Naive thymus-derived CD4-positive, alpha-beta T cell (primary cell): ENCODE data around the gene TMEM218. TPM values are rescaled to one million over a fixed set of nuclear protein-coding genes. Genes with fewer than 3 reads are reported as not detected.

ENCODE experiments used
- ATAC-seq: fragments of 150-1000 bp; cut with Tn5 transposase; 2 replicates; pipeline ENCODE4 v1.10.0; 2021; ENCODE audit warnings: mild to moderate bottlenecking, moderate library complexity
- CTCF ChIA-PET: fragments of 350-600 bp; sonication (Branson Sonifier 250); formaldehyde crosslinking; loops from one replicate; lab custom pipeline; 2021; ENCODE audit warnings: antibody characterized with exemption; lab: Charles Lee
- POLR2A ChIA-PET: fragments of 350-600 bp; sonication (Branson Sonifier 250); formaldehyde crosslinking; loops from one replicate; lab custom pipeline; 2021; ENCODE audit warnings: antibody characterized with exemption, inconsistent platforms; lab: Charles Lee
- DNase-seq, 9 donors: peaks; one replicate each; pipeline versions ENCODE4 v3.0.0 to v3.0.0-alpha.2; 2020 to 2022; ENCODE audit warnings: mixed read lengths in 1 of 9
- H3K27ac ChIP-seq: one replicate; pipeline ENCODE4 v1.7.0; 2013; ENCODE audit warnings: mild to moderate bottlenecking, low read depth, low read length, moderate library complexity
- H3K27me3 ChIP-seq, 2 donors: one replicate each; pipeline ENCODE4 v1.7.0; 2013; ENCODE audit warnings: low read length in 2 of 2, mild to moderate bottlenecking in 2 of 2, moderate library complexity in 2 of 2; ENCODE audit not compliant: control insufficient read depth in 2 of 2, insufficient read depth in 2 of 2
- H3K36me3 ChIP-seq, 3 experiments: 1 replicate in 2 of 3; 2 replicates in 1 of 3; pipeline ENCODE4 v1.7.0; 2013; ENCODE audit warnings: low read length in 3 of 3, mild to moderate bottlenecking in 3 of 3, moderate library complexity in 1 of 3; ENCODE audit not compliant: insufficient read depth in 3 of 3, control insufficient read depth in 2 of 3
- H3K4me1 ChIP-seq, 2 donors: one replicate each; pipeline ENCODE4 v1.7.0; 2013; ENCODE audit warnings: low read length in 2 of 2, mild to moderate bottlenecking in 2 of 2, moderate library complexity in 1 of 2; ENCODE audit not compliant: control insufficient read depth in 2 of 2, insufficient read depth in 2 of 2
- H3K4me3 ChIP-seq: 2 replicates; pipeline ENCODE4 v1.7.0; 2013; ENCODE audit warnings: mild to moderate bottlenecking, low read length
- H3K9me3 ChIP-seq, 3 experiments: 1 replicate in 2 of 3; 2 replicates in 1 of 3; pipeline ENCODE4 v1.7.0; 2013; ENCODE audit warnings: low read length in 3 of 3; ENCODE audit not compliant: control insufficient read depth in 2 of 3
- H3K27ac Mint-ChIP-seq, 9 donors: one replicate each; pipeline ENCODE4 v1.8.0; 2020 to 2022; ENCODE audit warnings: mixed read lengths in 9 of 9, mild to moderate bottlenecking in 8 of 9, moderate library complexity in 5 of 9, inconsistent platforms in 2 of 9
- H3K27me3 Mint-ChIP-seq, 5 donors: one replicate each; pipeline ENCODE4 v1.8.0; 2021 to 2022; ENCODE audit warnings: mixed read lengths in 5 of 5, mild to moderate bottlenecking in 1 of 5
- H3K36me3 Mint-ChIP-seq, 5 donors: one replicate each; pipeline ENCODE4 v1.8.0; 2020 to 2022; ENCODE audit warnings: mixed read lengths in 5 of 5, mild to moderate bottlenecking in 3 of 5, inconsistent platforms in 1 of 5
- H3K4me1 Mint-ChIP-seq, 7 donors: one replicate each; pipeline ENCODE4 v1.8.0; 2020 to 2022; ENCODE audit warnings: mixed read lengths in 7 of 7, mild to moderate bottlenecking in 3 of 7, inconsistent platforms in 1 of 7
- H3K4me3 Mint-ChIP-seq, 10 donors: one replicate each; pipeline ENCODE4 v1.8.0; 2020 to 2022; ENCODE audit warnings: mild to moderate bottlenecking in 10 of 10, mixed read lengths in 10 of 10, moderate library complexity in 6 of 10, inconsistent platforms in 2 of 10
- H3K9me3 Mint-ChIP-seq, 11 donors: one replicate each; pipeline ENCODE4 v1.8.0; 2020 to 2022; ENCODE audit warnings: mixed read lengths in 11 of 11, mild to moderate bottlenecking in 4 of 11, inconsistent platforms in 1 of 11, moderate library complexity in 1 of 11
- intact Hi-C, 2 donors: fragments of 100-400 bp; cut with micrococcal nuclease; formaldehyde crosslinking; loops; one replicate each; pipeline ENCODE4 v1.15.1; 2023
- polyA plus RNA-seq, 2 donors: library from polyadenylated mRNA; unstranded; fragments of 300-500 nt; fragmentation: Illumina TruSeq; gene quantifications; one replicate each; pipeline ENCODE4 v1.2.3, GENCODE V29; 2021
- total RNA-seq, 6 experiments: library from RNA in 5 of 6; stranded (reverse) in 5 of 6; gene quantifications; 1 replicate in 5 of 6; 2 replicates in 1 of 6; pipeline ENCODE4 v1.2.3 and lab custom pipeline; 2021 to 2026

The TMEM218 gene
- total and polyA plus RNA-seq, 7 experiments from 2014 or later, result 10.2 to 36.1 (median 17.3) TPM

GRCh38 chr11:125063429-125064043 lies 47.9 kb downstream of the TMEM218 start:
- H3K36me3 Mint-ChIP-seq, result peaks cover 0 to 3% (median 0%) of the 10 kb centered on the region in 5 donors
- ChIA-PET CTCF (no interaction called here), POLR2A (no interaction called here)
- Histone ChIP-seq H3K9me3 (no peaks in the 10 kb centered on the region), H3K27ac (no peak overlapping the region), H3K27me3 (peaks cover 0 to 10% of the 10 kb centered on the region in 2 donors), H3K4me1 (peaks cover 4 to 7% of the 10 kb centered on the region in 2 donors), H3K36me3 (no peaks in the 10 kb centered on the region), H3K4me3 (peak overlapping the region; percentile 58)
- ATAC-seq (peak; percentile 5), DNase-seq (peak in 2 of 9 donors; percentile 4)
- H3K4me1 Mint-ChIP-seq, result peaks cover 0 to 15% (median 10%) of the 10 kb centered on the region in 7 donors
- H3K9me3 Mint-ChIP-seq, result no peaks in the 10 kb centered on the region
- H3K27me3 Mint-ChIP-seq, result peaks cover 45 to 68% (median 50%) of the 10 kb centered on the region in 5 donors
- peak overlapping the region; percentile 48 to 90 (median 68) for H3K4me3 Mint-ChIP-seq
- intact Hi-C loops, result loop anchor here (1.0 to 5.0 kb wide), 2 partner anchors 48 to 49 kb away; partner anchors contain the start of gene TMEM218 (in 2 of the 2)
- peak overlapping the region in 1 of 9 donors; percentile 62 for H3K27ac Mint-ChIP-seq

- Mint-ChIP-seq H3K9me3 (no peaks in the 10 kb centered on the region), H3K4me3 (peak within 1 kb of the TSS; percentile 78 to 90 (median 86)), H3K4me1 (peaks cover 0 to 15% (median 10%) of the 10 kb centered on the region in 7 donors), H3K36me3 (no peaks in the 10 kb centered on the region), H3K27me3 (peaks cover 40 to 64% (median 44%) of the 10 kb centered on the region in 5 donors), H3K27ac (peak within 1 kb of the TSS in 4 of 9 donors; percentile 3 to 62 (median 42))
- peaks cover 0 to 10% of the 10 kb centered on the region in 2 donors for H3K27me3 ChIP-seq
- peaks cover 4 to 7% of the 10 kb centered on the region in 2 donors for H3K4me1 ChIP-seq
- no peak within 1 kb of the TSS for H3K27ac ChIP-seq
- POLR2A ChIA-PET, result no interaction called here
- DNase-seq (peak in 6 of 9 donors; percentile 10 to 55 (median 19)), ATAC-seq (peak; percentile 91)
- no peaks in the 10 kb centered on the region for H3K36me3 ChIP-seq
- peak within 1 kb of the TSS; percentile 58 for H3K4me3 ChIP-seq
- intact Hi-C loops, result loop anchor here (1.0 to 5.0 kb wide), 2 partner anchors 48 to 49 kb away; partner anchors contain the start of gene TMEM218 (in 2 of the 2)
- CTCF ChIA-PET, result no interaction called here
- no peaks in the 10 kb centered on the region for H3K9me3 ChIP-seq
Measured at GRCh38 chr11:125062931-125063428, 48.4 kb downstream of the TMEM218 start, which contains the start of gene SLC37A2. SLC37A2 (plus strand) TSS chr11:125063305; CDS start chr11:125063368, 63 bp downstream.

- POLR2A ChIA-PET, result no interaction called here
- peaks cover 35 to 61% (median 39%) of the 10 kb centered on the region in 5 donors for H3K27me3 Mint-ChIP-seq
- DNase-seq (peak in 1 of 9 donors; percentile 35), ATAC-seq (peak; percentile 2)
- Histone ChIP-seq H3K4me1 (peaks cover 4 to 7% of the 10 kb centered on the region in 2 donors), H3K27ac (no peak overlapping the region), H3K4me3 (peak overlapping the region; percentile 58), H3K27me3 (peaks cover 0 to 10% of the 10 kb centered on the region in 2 donors), H3K9me3 (no peaks in the 10 kb centered on the region), H3K36me3 (no peaks in the 10 kb centered on the region)
- intact Hi-C loops, result loop anchor here in 1 of 2 donors (5.0 kb wide), 1 partner anchor 50 kb away; the partner anchor contains the start of gene TMEM218
- H3K4me3 Mint-ChIP-seq, result peak overlapping the region; percentile 78 to 90 (median 86)
- peak overlapping the region in 3 of 9 donors; percentile 28 to 59 (median 57) for H3K27ac Mint-ChIP-seq
- peaks cover 0 to 15% (median 10%) of the 10 kb centered on the region in 7 donors for H3K4me1 Mint-ChIP-seq
- CTCF ChIA-PET, result no interaction called here
- no peaks in the 10 kb centered on the region for H3K9me3 Mint-ChIP-seq
- no peaks in the 10 kb centered on the region for H3K36me3 Mint-ChIP-seq
Measured at GRCh38 chr11:125062218-125062930, 49.1 kb downstream of the TMEM218 start.

GRCh38 chr11:125061281-125061680 lies 50.1 kb downstream of the TMEM218 start:
- CTCF ChIA-PET, result no interaction called here

GRCh38 chr11:125057693-125058016 lies 53.8 kb downstream of the TMEM218 start:
- Mint-ChIP-seq H3K4me1 (peaks cover 0 to 10% (median 4%) of the 10 kb centered on the region in 7 donors), H3K4me3 (no peak overlapping the region), H3K27me3 (peaks cover 4 to 30% (median 9%) of the 10 kb centered on the region in 5 donors), H3K9me3 (peaks cover 0 to 6% (median 0%) of the 10 kb centered on the region in 11 donors), H3K27ac (no peak overlapping the region), H3K36me3 (peaks cover 0 to 5% (median 0%) of the 10 kb centered on the region in 5 donors)
- DNase-seq (no peak), ATAC-seq (no peak)
- Histone ChIP-seq H3K4me3 (no peak overlapping the region), H3K36me3 (no peaks in the 10 kb centered on the region), H3K4me1 (no peaks in the 10 kb centered on the region), H3K27ac (no peak overlapping the region), H3K9me3 (no peaks in the 10 kb centered on the region), H3K27me3 (no peaks in the 10 kb centered on the region)
- intact Hi-C loops, result no loop called here
- ChIA-PET CTCF (no interaction called here), POLR2A (no interaction called here)

More at GRCh38 chr11:125061281-125061680, 50.1 kb downstream of the TMEM218 start:
- Mint-ChIP-seq H3K9me3 (peaks cover 0 to 2% (median 0%) of the 10 kb centered on the region in 11 donors), H3K4me3 (peak overlapping the region in 3 of 10 donors; percentile 20 to 42 (median 25)), H3K36me3 (no peaks in the 10 kb centered on the region), H3K27me3 (peaks cover 29 to 59% (median 33%) of the 10 kb centered on the region in 5 donors), H3K27ac (no peak overlapping the region), H3K4me1 (peaks cover 0 to 15% (median 10%) of the 10 kb centered on the region in 7 donors)
- H3K36me3 ChIP-seq, result no peaks in the 10 kb centered on the region
- H3K27me3 ChIP-seq, result peaks cover 0 to 10% of the 10 kb centered on the region in 2 donors
- POLR2A ChIA-PET, result no interaction called here
- DNase-seq (no peak), ATAC-seq (no peak)
- no peaks in the 10 kb centered on the region for H3K9me3 ChIP-seq
- H3K4me1 ChIP-seq, result peaks cover 4 to 7% of the 10 kb centered on the region in 2 donors
- no peak overlapping the region for H3K27ac ChIP-seq
- no peak overlapping the region for H3K4me3 ChIP-seq
- intact Hi-C loops, result loop anchor here in 1 of 2 donors (5.0 kb wide), 1 partner anchor 51 kb away; the partner anchor contains the start of gene TMEM218

- ATAC-seq, result no peak
- CTCF ChIA-PET, result no interaction called here
Measured at GRCh38 chr11:125056931-125057692, 54.3 kb downstream of the TMEM218 start.

More at GRCh38 chr11:125056931-125057692, 54.3 kb downstream of the TMEM218 start:
- Histone ChIP-seq H3K9me3 (no peaks in the 10 kb centered on the region), H3K4me1 (no peaks in the 10 kb centered on the region), H3K36me3 (no peaks in the 10 kb centered on the region), H3K27ac (no peak overlapping the region), H3K4me3 (no peak overlapping the region), H3K27me3 (no peaks in the 10 kb centered on the region)
- peaks cover 0 to 8% (median 0%) of the 10 kb centered on the region in 5 donors for H3K36me3 Mint-ChIP-seq
- no peak overlapping the region for H3K27ac Mint-ChIP-seq
- POLR2A ChIA-PET, result no interaction called here
- H3K9me3 Mint-ChIP-seq, result peaks cover 0 to 6% (median 0%) of the 10 kb centered on the region in 11 donors
- H3K4me1 Mint-ChIP-seq, result peaks cover 0 to 10% (median 0%) of the 10 kb centered on the region in 7 donors
- H3K4me3 Mint-ChIP-seq, result no peak overlapping the region
- peaks cover 2 to 25% (median 4%) of the 10 kb centered on the region in 5 donors for H3K27me3 Mint-ChIP-seq
- no peak for DNase-seq
- intact Hi-C loops, result no loop called here
